ENCODE data around the gene VASN. TPM values are rescaled to one million over a fixed set of nuclear protein-coding genes. Genes with fewer than 3 reads are reported as not detected.
A peak's percentile ranks its signal among the peaks of the same experiment; 100 is the strongest.

VASN gene
- total and polyA plus RNA-seq, 9 of the 15 experiments (the other 6 are each of a cell fraction or from before 2014, with no cell fraction given): 0.01 to 2.5 (median 0.41) TPM; not detected in 1

- Histone ChIP-seq H3K4me1 (replicated peaks in 1 of 2; ENCODE audit: control insufficient read depth in 2 of 2, insufficient read depth in 2 of 2, low read length in 2 of 2) (peaks cover 5 to 84% of the 10 kb centered on the region in 2 experiments), H3K79me2 (ENCODE audit: control insufficient read depth, insufficient read depth, low read length) (peaks cover 14% of the 10 kb centered on the region; the same call in 2 of the 3 replicates), H3K9ac (ENCODE audit: insufficient read depth in 1 of 2, low read depth in 2 of 2, low read length in 2 of 2) (0 out of 4 replicates have a peak overlapping the region, but pooled peaks of 1 of the 2 experiments have one; percentile 45), H3K4me3 (no peak overlapping the region), H3K27me3 (ENCODE audit: control insufficient read depth in 2 of 2, insufficient read depth in 2 of 2, low read length in 2 of 2) (no peaks in the 10 kb centered on the region), H3K9me3 (replicated peaks; ENCODE audit: control insufficient read depth, insufficient read depth, low read depth, low read length) (no peaks in the 10 kb centered on the region), H3K27ac (ENCODE audit: extremely low read depth, low read depth, low read length) (no peak overlapping the region), H2AFZ (ENCODE audit: low read depth, low read length) (no peak overlapping the region), H3K9me1 (ENCODE audit: control insufficient read depth, insufficient read depth, low read length) (no peaks in the 10 kb centered on the region), H3K36me3 (ENCODE audit: control insufficient read depth, insufficient read depth, low read length) (no peaks in the 10 kb centered on the region), H3K4me2 (ENCODE audit: insufficient read depth, low read length) (no peak overlapping the region), H4K20me1 (replicated peaks; ENCODE audit: control insufficient read depth, insufficient read depth, low read length) (peaks cover 9% of the 10 kb centered on the region)
- DNase-seq (ENCODE audit: extremely low read depth in 1 of 4, low spot score in 3 of 4): no peak
- FAIRE-seq: no peak
- no peak for ATAC-seq
- 78% methylated on average over 12 of the region's 21 CpGs for WGBS (ENCODE audit: insufficient coverage, low coverage, missing lambda C conversion rate)
- no peak for TF ChIP-seq ZNF217 (CRISPR knock-in tag; IDR thresholded peaks at IDR 0.05)
- no peak for TF ChIP-seq RNF2 (IDR thresholded peaks at IDR 0.05)
- no peak for TF ChIP-seq TCF7 (IDR thresholded peaks at IDR 0.05; ENCODE audit: borderline replicate concordance)
- TF ChIP-seq ZNF318 (IDR thresholded peaks at IDR 0.05; ENCODE audit: borderline replicate concordance in 1 of 2, low read depth in 1 of 2): no peak
- no peak for TF ChIP-seq ATF6 (CRISPR knock-in tag; IDR thresholded peaks at IDR 0.05)
- no peak for TF ChIP-seq CBX8 (IDR thresholded peaks at IDR 0.05; ENCODE audit: borderline replicate concordance, extremely low read depth, low read depth, low read length, poor library complexity, severe bottlenecking)
- no peak for TF ChIP-seq ZNF584 (CRISPR knock-in tag; IDR thresholded peaks at IDR 0.05; ENCODE audit: low read depth)
- no peak for TF ChIP-seq BDP1 (IDR thresholded peaks at IDR 0.05; ENCODE audit: insufficient read depth, insufficient read length)
- ChIA-PET POLR2A (interaction anchor here (0.6 to 1.1 kb wide), 3 partner anchors 15 to 55 kb away, joined by 3 read pairs; no protein-coding TSS in a partner anchor), CTCF (ENCODE audit: low intra/inter-chr PET ratio) (no interaction called here)
- intact Hi-C loops (cut with micrococcal nuclease): no loop called here
- in situ Hi-C loops (cut with MboI): loop anchor here (10.0 kb wide), 2 partner anchors 118 to 338 kb away; no protein-coding TSS in a partner anchor
- no TSS peak for BruUV-seq (replicated peaks)
Measured at GRCh38 chr16:4323071-4323844, 48.4 kb upstream of the VASN start.

All from K562 (cell line).